Measurements from ENCODE around the gene MRAP2.

GRCh38 chr6:84123186-84123585 is 89.6 kb downstream of the MRAP2 start:
- TF ChIP-seq CTCF (IDR thresholded peaks at IDR 0.05) = no peak
- no peak for TF ChIP-seq POLR2A (IDR thresholded peaks at IDR 0.05)
